K562 (cell line): ENCODE data around the gene KPTN. TPM values are rescaled to one million over a fixed set of nuclear protein-coding genes. Genes with fewer than 3 reads are reported as not detected.

ENCODE experiments used
- DMBX1 ChIP-seq: fragments of 250-450 bp; sonication (Bioruptor Pico); IDR thresholded peaks from 2 replicates; pipeline ENCODE4 v1.8.0; 2022; ENCODE audit warnings: inconsistent platforms, mild to moderate bottlenecking, moderate library complexity, borderline replicate concordance
- HDGF ChIP-seq: fragments of 450-650 bp; IDR thresholded peaks from 2 replicates; pipeline ENCODE4 v1.6.1; 2016
- HSF4 ChIP-seq: fragments of 250-450 bp; sonication (Bioruptor Pico); IDR thresholded peaks from 2 replicates; pipeline ENCODE4 v2.1.2; 2022; ENCODE audit warnings: mild to moderate bottlenecking, moderate library complexity, borderline replicate concordance
- IFI16 ChIP-seq: fragments of 250-450 bp; sonication (Bioruptor Pico); IDR thresholded peaks from 2 replicates; pipeline ENCODE4 v2.1.2; 2022; ENCODE audit warnings: mild to moderate bottlenecking, inconsistent platforms
- KDM4B ChIP-seq, 2 experiments: fragments of 450-650 bp in 1 of 2; sonication (generic) in 1 of 2; IDR thresholded peaks; 2 replicates each; pipeline ENCODE4 v1.6.1; 2016 to 2017; ENCODE audit warnings: borderline replicate concordance in 2 of 2, antibody characterized with exemption in 1 of 2, low read depth in 1 of 2, mild to moderate bottlenecking in 1 of 2
- MTA3 ChIP-seq: fragments of 450-650 bp; formaldehyde crosslinking; IDR thresholded peaks from 2 replicates; pipeline ENCODE4 v1.6.1; 2017; ENCODE audit warnings: mild to moderate bottlenecking, borderline replicate concordance
- POLR2G ChIP-seq: fragments of 200-400 bp; formaldehyde crosslinking; IDR thresholded peaks from 2 replicates; pipeline ENCODE4 v1.6.1; 2017; ENCODE audit warnings: low read depth, mild to moderate bottlenecking, antibody characterized with exemption, low read length, moderate library complexity
- POLR3A ChIP-seq: IDR thresholded peaks from 2 replicates; pipeline ENCODE4 v1.6.1; 2011; ENCODE audit warnings: borderline replicate concordance, mild to moderate bottlenecking, moderate library complexity; ENCODE audit not compliant: insufficient read length, insufficient read depth; ENCODE audit errors: extremely low read depth
- RFX7 ChIP-seq: fragments of 250-450 bp; sonication (Bioruptor Pico); IDR thresholded peaks from 2 replicates; pipeline ENCODE4 v1.5.1; 2021; ENCODE audit warnings: mild to moderate bottlenecking
- TFAM ChIP-seq: fragments of 250-450 bp; sonication (Bioruptor Pico); conservative IDR thresholded peaks from 2 replicates; pipeline ENCODE4 v1.5.0; 2021; ENCODE audit warnings: mild to moderate bottlenecking, moderate library complexity
- ZNF217 ChIP-seq: sonication (generic); formaldehyde crosslinking; IDR thresholded peaks from 2 replicates; pipeline ENCODE4 v1.8.0; 2022; ENCODE audit warnings: mild to moderate bottlenecking, missing genetic modification reagents
- ZNF23 ChIP-seq: fragments of 250-450 bp; sonication (Bioruptor Pico); IDR thresholded peaks from 2 replicates; pipeline ENCODE4 v1.4.0; 2020; ENCODE audit warnings: mild to moderate bottlenecking
- ZNF431 ChIP-seq: sonication (generic); formaldehyde crosslinking; IDR thresholded peaks from 2 replicates; pipeline ENCODE4 v1.8.0; 2022; ENCODE audit warnings: mild to moderate bottlenecking, missing genetic modification reagents
- polyA plus RNA-seq, 8 experiments: library from polyadenylated mRNA; depleted of rRNA in 4 of 8; stranded (reverse) in 5 of 8; unstranded in 3 of 8; fragments of >200 nt; fragmentation: Nextera tagmentation in 2 of 8; fragmentation: Illumina TruSeq in 1 of 8; extraction: Ambion mirVana in 2 of 8; extraction: Trizol in 1 of 8; gene quantifications; 2 replicates each; pipeline versions ENCODE4 v1.2.1 to v1.2.3, GENCODE V29; 2011 to 2014; ENCODE audit warnings: inconsistent platforms in 1 of 8, missing spikeins in 1 of 8
- total RNA-seq, 7 experiments: library from RNA; depleted of rRNA in 6 of 7; stranded (reverse); fragments of >200 nt in 6 of 7; fragmentation: Illumina TruSeq in 2 of 7; extraction: Trizol in 2 of 7; gene quantifications; 2 replicates each; pipeline versions ENCODE4 v1.2.1 to v1.2.3, GENCODE V29; 2011 to 2021; ENCODE audit warnings: low replicate concordance in 1 of 7
- TF ChIP-seq, protein P1 (sequence below): fragments of 450-650 bp; IDR thresholded peaks from 2 replicates; pipeline ENCODE4 v1.7.1; 2018; ENCODE audit warnings: mild to moderate bottlenecking, low read depth; ENCODE audit not compliant: partially characterized antibody
- TF ChIP-seq, protein P2 (sequence below), 2 experiments: fragments of 450-650 bp in 1 of 2; sonication (generic) in 1 of 2; formaldehyde crosslinking in 1 of 2; IDR thresholded peaks in 1 of 2; conservative IDR thresholded peaks in 1 of 2; 2 replicates each; pipeline versions ENCODE4 v1.6.1 to v1.8.1; 2016 to 2023; ENCODE audit warnings: mild to moderate bottlenecking in 2 of 2, moderate library complexity in 2 of 2, inconsistent platforms in 1 of 2, missing genetic modification reagents in 1 of 2
- TF ChIP-seq, protein P3 (sequence below): sonication (generic); formaldehyde crosslinking; IDR thresholded peaks from 2 replicates; pipeline ENCODE4 v1.8.1; 2023; ENCODE audit warnings: mild to moderate bottlenecking, missing genetic modification reagents
- TF ChIP-seq, protein P4 (sequence below), 2 experiments: fragments of 200-800 bp in 1 of 2; sonication (Bioruptor generic) in 1 of 2; sonication (generic) in 1 of 2; formaldehyde crosslinking in 1 of 2; IDR thresholded peaks in 1 of 2; conservative IDR thresholded peaks in 1 of 2; 2 replicates each; pipeline versions ENCODE4 v1.5.0 to v1.6.1; 2016 to 2020; ENCODE audit warnings: missing compliant biosample characterization in 1 of 2, missing genetic modification characterization in 1 of 2, missing genetic modification reagents in 1 of 2
- TF ChIP-seq, protein P5 (sequence below): fragments of 200-800 bp; sonication (Bioruptor generic); IDR thresholded peaks from 2 replicates; pipeline ENCODE4 v1.6.1; 2017; ENCODE audit warnings: missing genetic modification characterization, missing compliant biosample characterization

The KPTN gene
- total and polyA plus RNA-seq, 9 of the 15 experiments (the other 6 are each of a cell fraction or from before 2014, with no cell fraction given), result 0.56 to 18.2 (median 8.5) TPM

DNA sequence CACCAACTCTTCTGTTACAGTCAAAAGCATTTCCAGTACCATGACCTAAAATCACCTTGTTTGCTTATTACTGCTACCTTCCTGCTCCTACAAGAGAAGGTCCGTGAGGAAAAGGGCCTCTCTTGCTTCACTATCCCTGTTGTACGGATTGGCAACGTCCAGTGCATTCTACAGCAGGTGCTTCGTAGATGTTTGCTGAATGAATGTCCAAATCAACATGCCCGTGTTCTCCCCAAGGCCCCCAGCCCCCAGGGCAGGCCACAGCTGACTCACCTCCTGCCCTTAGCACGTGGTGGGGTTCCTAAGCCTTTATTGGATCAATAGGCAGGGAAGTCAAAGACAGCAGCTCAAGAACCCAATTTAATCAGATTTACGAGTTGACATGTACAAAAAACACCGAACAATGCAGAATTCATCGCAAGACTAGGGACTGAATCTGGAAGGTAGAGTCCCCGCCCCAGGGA is 36.4 kb upstream of the KPTN start (continued):
- TF ChIP-seq, protein P1, sequence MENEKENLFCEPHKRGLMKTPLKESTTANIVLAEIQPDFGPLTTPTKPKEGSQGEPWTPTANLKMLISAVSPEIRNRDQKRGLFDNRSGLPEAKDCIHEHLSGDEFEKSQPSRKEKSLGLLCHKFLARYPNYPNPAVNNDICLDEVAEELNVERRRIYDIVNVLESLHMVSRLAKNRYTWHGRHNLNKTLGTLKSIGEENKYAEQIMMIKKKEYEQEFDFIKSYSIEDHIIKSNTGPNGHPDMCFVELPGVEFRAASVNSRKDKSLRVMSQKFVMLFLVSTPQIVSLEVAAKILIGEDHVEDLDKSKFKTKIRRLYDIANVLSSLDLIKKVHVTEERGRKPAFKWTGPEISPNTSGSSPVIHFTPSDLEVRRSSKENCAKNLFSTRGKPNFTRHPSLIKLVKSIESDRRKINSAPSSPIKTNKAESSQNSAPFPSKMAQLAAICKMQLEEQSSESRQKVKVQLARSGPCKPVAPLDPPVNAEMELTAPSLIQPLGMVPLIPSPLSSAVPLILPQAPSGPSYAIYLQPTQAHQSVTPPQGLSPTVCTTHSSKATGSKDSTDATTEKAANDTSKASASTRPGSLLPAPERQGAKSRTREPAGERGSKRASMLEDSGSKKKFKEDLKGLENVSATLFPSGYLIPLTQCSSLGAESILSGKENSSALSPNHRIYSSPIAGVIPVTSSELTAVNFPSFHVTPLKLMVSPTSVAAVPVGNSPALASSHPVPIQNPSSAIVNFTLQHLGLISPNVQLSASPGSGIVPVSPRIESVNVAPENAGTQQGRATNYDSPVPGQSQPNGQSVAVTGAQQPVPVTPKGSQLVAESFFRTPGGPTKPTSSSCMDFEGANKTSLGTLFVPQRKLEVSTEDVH, result no peak
- TF ChIP-seq ZNF217 (CRISPR knock-in tag), result no peak
- no peak for TF ChIP-seq DMBX1 (CRISPR knock-in tag)
- no peak for TF ChIP-seq MTA3
- no peak for TF ChIP-seq POLR3A
- no peak for TF ChIP-seq POLR2G
- TF ChIP-seq KDM4B (IDR thresholded peaks at IDR 0.05; ENCODE audit: borderline replicate concordance in 2 of 2, low read depth in 1 of 2), result no peak
- no peak for TF ChIP-seq TFAM (CRISPR knock-in tag)
- TF ChIP-seq, protein P2, sequence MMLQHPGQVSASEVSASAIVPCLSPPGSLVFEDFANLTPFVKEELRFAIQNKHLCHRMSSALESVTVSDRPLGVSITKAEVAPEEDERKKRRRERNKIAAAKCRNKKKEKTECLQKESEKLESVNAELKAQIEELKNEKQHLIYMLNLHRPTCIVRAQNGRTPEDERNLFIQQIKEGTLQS (IDR thresholded peaks at IDR 0.05), result peak; percentile 44
- TF ChIP-seq, protein P2 (CRISPR knock-in tag; conservative IDR thresholded peaks at IDR 0.05), result no peak
- TF ChIP-seq IFI16 (CRISPR knock-in tag), result no peak
- TF ChIP-seq, protein P3, sequence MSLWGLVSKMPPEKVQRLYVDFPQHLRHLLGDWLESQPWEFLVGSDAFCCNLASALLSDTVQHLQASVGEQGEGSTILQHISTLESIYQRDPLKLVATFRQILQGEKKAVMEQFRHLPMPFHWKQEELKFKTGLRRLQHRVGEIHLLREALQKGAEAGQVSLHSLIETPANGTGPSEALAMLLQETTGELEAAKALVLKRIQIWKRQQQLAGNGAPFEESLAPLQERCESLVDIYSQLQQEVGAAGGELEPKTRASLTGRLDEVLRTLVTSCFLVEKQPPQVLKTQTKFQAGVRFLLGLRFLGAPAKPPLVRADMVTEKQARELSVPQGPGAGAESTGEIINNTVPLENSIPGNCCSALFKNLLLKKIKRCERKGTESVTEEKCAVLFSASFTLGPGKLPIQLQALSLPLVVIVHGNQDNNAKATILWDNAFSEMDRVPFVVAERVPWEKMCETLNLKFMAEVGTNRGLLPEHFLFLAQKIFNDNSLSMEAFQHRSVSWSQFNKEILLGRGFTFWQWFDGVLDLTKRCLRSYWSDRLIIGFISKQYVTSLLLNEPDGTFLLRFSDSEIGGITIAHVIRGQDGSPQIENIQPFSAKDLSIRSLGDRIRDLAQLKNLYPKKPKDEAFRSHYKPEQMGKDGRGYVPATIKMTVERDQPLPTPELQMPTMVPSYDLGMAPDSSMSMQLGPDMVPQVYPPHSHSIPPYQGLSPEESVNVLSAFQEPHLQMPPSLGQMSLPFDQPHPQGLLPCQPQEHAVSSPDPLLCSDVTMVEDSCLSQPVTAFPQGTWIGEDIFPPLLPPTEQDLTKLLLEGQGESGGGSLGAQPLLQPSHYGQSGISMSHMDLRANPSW (CRISPR knock-in tag), result no peak
- TF ChIP-seq HDGF, result no peak
- TF ChIP-seq RFX7 (CRISPR knock-in tag), result no peak
- no peak for TF ChIP-seq ZNF431
- TF ChIP-seq, protein P4, sequence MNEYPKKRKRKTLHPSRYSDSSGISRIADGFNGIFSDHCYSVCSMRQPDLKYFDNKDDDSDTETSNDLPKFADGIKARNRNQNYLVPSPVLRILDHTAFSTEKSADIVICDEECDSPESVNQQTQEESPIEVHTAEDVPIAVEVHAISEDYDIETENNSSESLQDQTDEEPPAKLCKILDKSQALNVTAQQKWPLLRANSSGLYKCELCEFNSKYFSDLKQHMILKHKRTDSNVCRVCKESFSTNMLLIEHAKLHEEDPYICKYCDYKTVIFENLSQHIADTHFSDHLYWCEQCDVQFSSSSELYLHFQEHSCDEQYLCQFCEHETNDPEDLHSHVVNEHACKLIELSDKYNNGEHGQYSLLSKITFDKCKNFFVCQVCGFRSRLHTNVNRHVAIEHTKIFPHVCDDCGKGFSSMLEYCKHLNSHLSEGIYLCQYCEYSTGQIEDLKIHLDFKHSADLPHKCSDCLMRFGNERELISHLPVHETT (CRISPR knock-in tag; conservative IDR thresholded peaks at IDR 0.05 in 1 of 2, IDR thresholded peaks at IDR 0.05 in 1 of 2), result no peak
- no peak for TF ChIP-seq HSF4 (CRISPR knock-in tag)
- TF ChIP-seq, protein P5, sequence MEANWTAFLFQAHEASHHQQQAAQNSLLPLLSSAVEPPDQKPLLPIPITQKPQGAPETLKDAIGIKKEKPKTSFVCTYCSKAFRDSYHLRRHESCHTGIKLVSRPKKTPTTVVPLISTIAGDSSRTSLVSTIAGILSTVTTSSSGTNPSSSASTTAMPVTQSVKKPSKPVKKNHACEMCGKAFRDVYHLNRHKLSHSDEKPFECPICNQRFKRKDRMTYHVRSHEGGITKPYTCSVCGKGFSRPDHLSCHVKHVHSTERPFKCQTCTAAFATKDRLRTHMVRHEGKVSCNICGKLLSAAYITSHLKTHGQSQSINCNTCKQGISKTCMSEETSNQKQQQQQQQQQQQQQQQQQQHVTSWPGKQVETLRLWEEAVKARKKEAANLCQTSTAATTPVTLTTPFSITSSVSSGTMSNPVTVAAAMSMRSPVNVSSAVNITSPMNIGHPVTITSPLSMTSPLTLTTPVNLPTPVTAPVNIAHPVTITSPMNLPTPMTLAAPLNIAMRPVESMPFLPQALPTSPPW (CRISPR knock-in tag), result peak; percentile 46
- no peak for TF ChIP-seq ZNF23 (CRISPR knock-in tag)
